Tibial nerve (tissue), 4 donors: ENCODE data around the gene RRAS. TPM values are rescaled to one million over a fixed set of nuclear protein-coding genes. Genes with fewer than 3 reads are reported as not detected.

ENCODE experiments used
- DNase-seq, 2 donors: peaks; one replicate each; pipeline ENCODE4 v3.0.0-alpha.2; 2019; ENCODE audit warnings: low spot score in 2 of 2
- H3K27ac ChIP-seq, 4 donors: fragments of 200-600 bp; sonication (generic) in 3 of 4; one replicate each; pipeline ENCODE4 v1.5.1; 2017 to 2019; ENCODE audit warnings: mild to moderate bottlenecking in 1 of 4
- H3K27me3 ChIP-seq, 2 donors: fragments of 200-600 bp; sonication (generic) in 1 of 2; one replicate each; pipeline versions ENCODE4 v1.5.1 to v1.6.0; 2017 to 2019
- H3K36me3 ChIP-seq, 3 donors: fragments of 200-600 bp; sonication (generic); one replicate each; pipeline ENCODE4 v1.5.1; 2018 to 2019
- H3K4me1 ChIP-seq, 4 donors: fragments of 200-600 bp; sonication (generic) in 3 of 4; one replicate each; pipeline ENCODE4 v1.5.1; 2017 to 2019
- H3K4me3 ChIP-seq, 4 donors: fragments of 200-600 bp; sonication (generic) in 3 of 4; one replicate each; pipeline ENCODE4 v1.5.1; 2017 to 2019; ENCODE audit warnings: mild to moderate bottlenecking in 1 of 4, moderate library complexity in 1 of 4
- H3K9me3 ChIP-seq, 4 donors: fragments of 200-600 bp; sonication (generic) in 3 of 4; one replicate each; pipeline ENCODE4 v1.5.1; 2017 to 2019
- EP300 ChIP-seq, 2 donors: sonication (generic); formaldehyde crosslinking; IDR thresholded peaks; one replicate each; pipeline ENCODE4 v1.6.1; 2017; ENCODE audit warnings: antibody characterized with exemption in 2 of 2, mild to moderate bottlenecking in 1 of 2
- POLR2A ChIP-seq, 2 donors: fragments of 450-650 bp; IDR thresholded peaks; one replicate each; pipeline ENCODE4 v1.6.1; 2017; ENCODE audit warnings: antibody characterized with exemption in 2 of 2, mild to moderate bottlenecking in 2 of 2, moderate library complexity in 2 of 2
- WGBS, 2 donors: methylation state at CpG; one replicate each; pipeline ENCODE4 v1.1.5; 2018; 5-methylcytosine and 5-hydroxymethylcytosine counted together
- total RNA-seq, 4 donors: library from RNA; depleted of rRNA; stranded (reverse); fragments of >200 nt; gene quantifications; one replicate each; pipeline ENCODE4 v1.1.0, GENCODE V29; 2016
- TF ChIP-seq, protein P1 (sequence below), 5 experiments: fragments of 200-600 bp in 3 of 5; fragments of 450-650 bp in 2 of 5; sonication (generic) in 3 of 5; IDR thresholded peaks; one replicate each; pipeline ENCODE4 v1.5.1; 2016 to 2019; ENCODE audit warnings: antibody characterized with exemption in 5 of 5, mild to moderate bottlenecking in 3 of 5, moderate library complexity in 2 of 5

RRAS gene
- total RNA-seq, 4 donors from 2014 or later, result 81.6 to 190 (median 162) TPM

DNA sequence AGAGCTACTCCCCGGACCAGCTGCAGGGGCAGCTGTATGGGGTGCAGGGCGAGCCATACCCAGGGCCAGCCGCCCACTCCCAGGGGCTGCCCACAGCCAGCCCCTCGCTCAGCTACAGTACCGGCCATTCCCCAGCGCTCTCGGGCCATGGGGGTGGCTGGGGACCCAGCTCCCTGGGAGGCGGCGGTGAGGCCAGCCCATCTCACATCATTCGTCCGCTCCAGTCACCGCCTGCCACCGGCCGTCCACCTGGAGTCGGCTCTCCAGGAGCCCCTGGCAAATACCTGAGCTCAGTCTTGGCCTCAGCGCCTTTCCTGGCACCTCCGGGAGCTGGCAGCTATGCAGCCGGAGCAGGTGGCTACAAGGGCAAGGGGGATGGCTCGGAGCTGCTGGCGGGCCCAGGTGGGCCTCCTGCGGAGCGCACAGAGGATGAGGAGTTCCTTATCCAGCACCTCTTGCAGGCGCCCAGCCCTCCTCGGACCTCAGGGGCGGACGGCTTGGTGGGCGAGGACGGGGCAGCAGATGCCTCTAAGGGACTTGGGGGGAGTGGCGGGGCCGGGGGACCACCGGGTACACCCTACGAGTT, 44.0 kb downstream of the RRAS start:
- WGBS, 2 donors, result 85 to 90% methylated on average over 14 to 26 of the region's 32 CpGs
- Histone ChIP-seq H3K4me3 (no peak overlapping the region), H3K9me3 (no peaks in the 10 kb centered on the region), H3K4me1 (peaks cover 0 to 31% (median 11%) of the 10 kb centered on the region in 4 donors), H3K36me3 (peaks cover 4 to 70% (median 26%) of the 10 kb centered on the region in 3 donors), H3K27me3 (no peaks in the 10 kb centered on the region), H3K27ac (no peak overlapping the region)
- TF ChIP-seq EP300 (IDR thresholded peaks at IDR 0.05) (no peak), POLR2A (IDR thresholded peaks at IDR 0.05) (no peak)
- TF ChIP-seq, protein P1, sequence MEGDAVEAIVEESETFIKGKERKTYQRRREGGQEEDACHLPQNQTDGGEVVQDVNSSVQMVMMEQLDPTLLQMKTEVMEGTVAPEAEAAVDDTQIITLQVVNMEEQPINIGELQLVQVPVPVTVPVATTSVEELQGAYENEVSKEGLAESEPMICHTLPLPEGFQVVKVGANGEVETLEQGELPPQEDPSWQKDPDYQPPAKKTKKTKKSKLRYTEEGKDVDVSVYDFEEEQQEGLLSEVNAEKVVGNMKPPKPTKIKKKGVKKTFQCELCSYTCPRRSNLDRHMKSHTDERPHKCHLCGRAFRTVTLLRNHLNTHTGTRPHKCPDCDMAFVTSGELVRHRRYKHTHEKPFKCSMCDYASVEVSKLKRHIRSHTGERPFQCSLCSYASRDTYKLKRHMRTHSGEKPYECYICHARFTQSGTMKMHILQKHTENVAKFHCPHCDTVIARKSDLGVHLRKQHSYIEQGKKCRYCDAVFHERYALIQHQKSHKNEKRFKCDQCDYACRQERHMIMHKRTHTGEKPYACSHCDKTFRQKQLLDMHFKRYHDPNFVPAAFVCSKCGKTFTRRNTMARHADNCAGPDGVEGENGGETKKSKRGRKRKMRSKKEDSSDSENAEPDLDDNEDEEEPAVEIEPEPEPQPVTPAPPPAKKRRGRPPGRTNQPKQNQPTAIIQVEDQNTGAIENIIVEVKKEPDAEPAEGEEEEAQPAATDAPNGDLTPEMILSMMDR (IDR thresholded peaks at IDR 0.05), result no peak
- no peak for DNase-seq

- no peaks in the 10 kb centered on the region for H3K9me3 ChIP-seq
- DNase-seq, result no peak
- TF ChIP-seq, protein P1 (IDR thresholded peaks at IDR 0.05), result no peak
- no peak for TF ChIP-seq POLR2A (IDR thresholded peaks at IDR 0.05)
- TF ChIP-seq EP300 (IDR thresholded peaks at IDR 0.05), result no peak
- peaks cover 4 to 63% (median 26%) of the 10 kb centered on the region in 3 donors for H3K36me3 ChIP-seq
- H3K27me3 ChIP-seq, result no peaks in the 10 kb centered on the region
- H3K4me1 ChIP-seq, result peaks cover 0 to 37% (median 11%) of the 10 kb centered on the region in 4 donors
- peak overlapping the region in 1 of 4 donors; percentile 95 for H3K27ac ChIP-seq
- H3K4me3 ChIP-seq, result no peak overlapping the region
- 85 to 89% methylated on average over 20 to 27 of the region's 35 CpGs for WGBS, 2 donors
These were observed 44.7 kb downstream of the RRAS start for GRCh38 chr19:49594993-49595818.

DNA sequence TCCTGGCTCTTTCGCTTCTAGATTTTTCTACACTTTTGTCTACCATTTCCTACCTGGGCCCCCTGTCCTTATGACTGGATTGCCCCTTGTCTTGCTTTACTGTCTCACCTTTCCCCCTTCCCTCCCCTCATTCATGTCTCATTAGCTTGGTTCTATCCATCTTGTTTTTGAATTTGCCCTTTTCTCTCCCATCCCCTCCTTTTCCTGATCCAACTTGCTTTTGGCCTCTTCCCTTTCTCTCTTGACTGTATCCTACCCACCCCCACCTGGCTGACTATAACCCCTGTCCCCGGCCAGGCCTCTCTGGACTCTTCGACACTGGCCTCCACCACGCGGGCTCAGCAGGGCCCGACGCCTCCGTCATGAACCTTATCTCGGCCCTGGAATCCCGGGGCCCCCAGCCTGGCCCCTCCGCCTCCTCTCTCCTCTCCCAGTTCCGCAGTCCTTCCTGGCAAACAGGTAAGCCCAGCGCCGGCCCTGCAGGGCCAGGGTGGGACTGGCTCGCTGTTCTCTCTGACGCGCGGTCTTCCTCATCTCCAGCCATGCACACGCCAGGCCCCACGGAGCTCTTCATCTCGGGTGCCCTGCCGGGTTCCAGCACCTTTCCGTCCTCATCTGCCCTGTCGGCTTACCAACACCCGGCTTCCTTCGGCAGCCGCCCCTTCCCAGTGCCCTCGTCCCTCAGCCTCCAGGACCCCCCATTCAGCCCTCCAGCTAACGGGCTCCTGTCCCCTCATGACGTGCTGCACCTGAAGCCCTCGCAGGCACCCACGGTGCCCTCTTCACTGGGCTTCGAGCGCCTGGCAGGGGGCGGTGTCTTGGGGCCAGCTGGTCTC, 45.6 kb downstream of the RRAS start:
- Histone ChIP-seq H3K27ac (peak overlapping the region; percentile 58 to 95 (median 92)), H3K9me3 (no peaks in the 10 kb centered on the region), H3K27me3 (no peaks in the 10 kb centered on the region), H3K4me1 (peaks cover 0 to 44% (median 11%) of the 10 kb centered on the region in 4 donors), H3K4me3 (no peak overlapping the region), H3K36me3 (peaks cover 4 to 55% (median 20%) of the 10 kb centered on the region in 3 donors)
- WGBS, 2 donors, result 90 to 91% methylated on average over 35 of the region's 35 CpGs
- DNase-seq, result no peak
- TF ChIP-seq, protein P1 (IDR thresholded peaks at IDR 0.05), result no peak
- TF ChIP-seq EP300 (IDR thresholded peaks at IDR 0.05), result no peak
- no peak for TF ChIP-seq POLR2A (IDR thresholded peaks at IDR 0.05)

DNA sequence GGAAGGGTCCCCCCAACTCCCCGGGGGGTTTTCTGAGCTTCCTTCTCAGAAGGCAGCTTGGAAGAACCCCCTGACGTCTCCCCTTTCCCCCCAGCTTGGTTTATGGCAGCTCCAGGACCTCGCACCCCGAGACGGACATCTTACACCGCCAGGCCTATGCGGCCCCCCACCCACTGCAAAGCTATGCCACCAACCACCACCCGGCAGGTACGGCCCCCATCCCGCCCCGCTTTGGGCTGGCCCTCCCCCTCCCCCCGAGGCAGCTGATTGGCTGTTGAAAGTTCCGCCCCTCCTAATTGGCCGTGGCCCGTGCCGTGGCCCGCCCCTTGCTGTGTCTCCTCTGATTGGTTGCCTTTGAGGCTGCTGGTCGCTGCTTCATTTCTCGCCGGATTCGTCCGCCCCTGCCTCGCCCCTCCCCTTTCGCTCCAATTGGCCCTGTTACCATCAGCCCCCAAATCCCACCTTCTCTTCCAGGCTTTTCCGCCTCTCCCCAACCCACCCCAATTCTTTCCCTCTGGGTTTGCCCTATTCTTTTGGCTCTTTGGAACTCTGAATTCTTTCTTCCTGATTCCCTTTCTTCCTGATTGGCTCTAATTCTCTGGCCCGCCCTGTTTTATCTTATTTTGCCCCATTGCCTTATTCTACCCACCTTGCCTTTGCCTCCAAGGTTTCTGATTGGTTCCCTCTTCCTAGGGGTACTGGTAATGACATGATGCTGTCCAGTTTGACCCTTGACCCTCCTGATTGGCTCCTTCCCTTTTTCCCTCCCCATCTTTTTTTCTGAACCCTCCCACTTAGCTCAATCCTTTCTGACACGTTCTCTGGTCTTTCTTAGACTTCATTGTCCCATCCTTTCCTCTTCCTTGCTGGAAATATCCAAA, 46.5 kb downstream of the RRAS start:
- peak overlapping the region; percentile 58 to 95 (median 92) for H3K27ac ChIP-seq
- DNase-seq, result peak; percentile 89 to 93
- peaks cover 4 to 46% (median 16%) of the 10 kb centered on the region in 3 donors for H3K36me3 ChIP-seq
- peaks cover 0 to 44% (median 11%) of the 10 kb centered on the region in 4 donors for H3K4me1 ChIP-seq
- no peaks in the 10 kb centered on the region for H3K27me3 ChIP-seq
- peak overlapping the region; percentile 72 to 96 (median 86) for H3K4me3 ChIP-seq
- H3K9me3 ChIP-seq, result no peaks in the 10 kb centered on the region
- TF ChIP-seq, protein P1 (IDR thresholded peaks at IDR 0.05), result no peak
- peak in 1 of 2 donors; percentile 22 for TF ChIP-seq POLR2A (IDR thresholded peaks at IDR 0.05)
- TF ChIP-seq EP300 (IDR thresholded peaks at IDR 0.05), result no peak
- 6 to 10% methylated on average over 18 to 25 of the region's 27 CpGs for WGBS, 2 donors
